ENCODE measurements around the gene ALDH4A1. TPM values are rescaled to one million over a fixed set of nuclear protein-coding genes. Genes with fewer than 3 reads are reported as not detected.
A peak's percentile ranks its signal among the peaks of the same experiment; 100 is the strongest.
"Not testable (repeated sequence)": the region's sequence is repeated elsewhere in the genome, so short reads cannot be mapped to it uniquely, and the experiment has no call there.

Gene ALDH4A1
- polyA plus RNA-seq, 3 donors from 2014 or later, result 1.7 to 6.7 (median 3.8) TPM

- not testable (repeated sequence) for H3K36me3 Mint-ChIP-seq; H3K4me3 Mint-ChIP-seq; H3K27me3 Mint-ChIP-seq (ENCODE audit: low read depth in 3 of 3); H3K9me3 Mint-ChIP-seq; H3K4me1 Mint-ChIP-seq; DNase-seq
- peak overlapping the region in 2 of 6 donors; percentile 16 to 44 for H3K27ac Mint-ChIP-seq
Observed at GRCh38 chr1:18891858-18892257, 10.5 kb downstream of the ALDH4A1 start.

DNA sequence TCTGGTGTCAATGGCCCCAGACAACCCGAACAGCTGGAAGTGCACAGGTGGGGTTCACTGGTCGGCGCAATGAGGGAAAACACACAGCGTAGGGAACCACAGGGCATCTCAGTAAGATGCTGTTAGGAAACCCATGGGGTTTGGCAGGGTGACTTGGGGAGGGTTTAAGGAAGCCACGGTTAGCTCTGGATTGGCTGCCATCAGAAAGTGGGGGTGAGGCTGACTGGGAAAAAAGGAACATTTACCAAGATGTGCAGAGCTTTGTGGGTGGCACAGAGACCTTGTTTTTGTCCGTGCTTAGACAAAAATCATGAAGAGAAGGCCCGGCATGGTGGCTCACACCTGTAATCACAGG, 11.0 kb downstream of the ALDH4A1 start:
- H3K27me3 Mint-ChIP-seq (ENCODE audit: low read depth in 3 of 3), result no peaks in the 10 kb centered on the region
- H3K27ac Mint-ChIP-seq, result no peak overlapping the region
- H3K4me1 Mint-ChIP-seq, result no peaks in the 10 kb centered on the region
- H3K36me3 Mint-ChIP-seq, result no peaks in the 10 kb centered on the region
- H3K9me3 Mint-ChIP-seq, result no peaks in the 10 kb centered on the region
- DNase-seq, result no peak
- no peak overlapping the region for H3K4me3 Mint-ChIP-seq

- Mint-ChIP-seq H3K27ac (no peak overlapping the region), H3K9me3 (no peaks in the 10 kb centered on the region)
Observed at GRCh38 chr1:18890706-18891425, 11.5 kb downstream of the ALDH4A1 start.

GRCh38 chr1:18886003-18886335, 16.4 kb downstream of the ALDH4A1 start:
- no peaks in the 10 kb centered on the region for H3K4me1 Mint-ChIP-seq
- peaks cover 0 to 2% (median 0%) of the 10 kb centered on the region in 3 donors for H3K27me3 Mint-ChIP-seq (ENCODE audit: low read depth in 3 of 3)
- DNase-seq, result no peak
- H3K27ac Mint-ChIP-seq, result no peak overlapping the region
- H3K36me3 Mint-ChIP-seq, result no peaks in the 10 kb centered on the region
- H3K4me3 Mint-ChIP-seq, result no peak overlapping the region
- no peaks in the 10 kb centered on the region for H3K9me3 Mint-ChIP-seq

More at GRCh38 chr1:18890706-18891425, 11.5 kb downstream of the ALDH4A1 start:
- Mint-ChIP-seq H3K27me3 (ENCODE audit: low read depth in 3 of 3) (peaks cover 0 to 2% (median 0%) of the 10 kb centered on the region in 3 donors), H3K4me3 (no peak overlapping the region), H3K36me3 (no peaks in the 10 kb centered on the region), H3K4me1 (no peaks in the 10 kb centered on the region)
- DNase-seq, result no peak

- H3K36me3 Mint-ChIP-seq, result no peaks in the 10 kb centered on the region
- no peak for DNase-seq
- H3K27ac Mint-ChIP-seq, result no peak overlapping the region
- no peaks in the 10 kb centered on the region for H3K9me3 Mint-ChIP-seq
- H3K27me3 Mint-ChIP-seq (ENCODE audit: low read depth in 3 of 3), result peaks cover 0 to 2% (median 0%) of the 10 kb centered on the region in 3 donors
- H3K4me1 Mint-ChIP-seq, result no peaks in the 10 kb centered on the region
- no peak overlapping the region for H3K4me3 Mint-ChIP-seq
Observed at GRCh38 chr1:18885311-18886002, 16.9 kb downstream of the ALDH4A1 start.

- Mint-ChIP-seq H3K4me3 (no peak overlapping the region), H3K36me3 (no peaks in the 10 kb centered on the region), H3K27me3 (ENCODE audit: low read depth in 3 of 3) (peaks cover 0 to 2% (median 0%) of the 10 kb centered on the region in 3 donors), H3K4me1 (no peaks in the 10 kb centered on the region), H3K27ac (no peak overlapping the region), H3K9me3 (no peaks in the 10 kb centered on the region)
- DNase-seq, result no peak
Observed at GRCh38 chr1:18884727-18885126, 17.6 kb downstream of the ALDH4A1 start.

GRCh38 chr1:18884419-18884717, 18.0 kb downstream of the ALDH4A1 start:
- Mint-ChIP-seq H3K27me3 (ENCODE audit: low read depth in 3 of 3) (peaks cover 0 to 2% (median 0%) of the 10 kb centered on the region in 3 donors), H3K4me1 (no peaks in the 10 kb centered on the region), H3K27ac (no peak overlapping the region), H3K4me3 (no peak overlapping the region), H3K9me3 (no peaks in the 10 kb centered on the region), H3K36me3 (no peaks in the 10 kb centered on the region)
- DNase-seq, result no peak

DNA sequence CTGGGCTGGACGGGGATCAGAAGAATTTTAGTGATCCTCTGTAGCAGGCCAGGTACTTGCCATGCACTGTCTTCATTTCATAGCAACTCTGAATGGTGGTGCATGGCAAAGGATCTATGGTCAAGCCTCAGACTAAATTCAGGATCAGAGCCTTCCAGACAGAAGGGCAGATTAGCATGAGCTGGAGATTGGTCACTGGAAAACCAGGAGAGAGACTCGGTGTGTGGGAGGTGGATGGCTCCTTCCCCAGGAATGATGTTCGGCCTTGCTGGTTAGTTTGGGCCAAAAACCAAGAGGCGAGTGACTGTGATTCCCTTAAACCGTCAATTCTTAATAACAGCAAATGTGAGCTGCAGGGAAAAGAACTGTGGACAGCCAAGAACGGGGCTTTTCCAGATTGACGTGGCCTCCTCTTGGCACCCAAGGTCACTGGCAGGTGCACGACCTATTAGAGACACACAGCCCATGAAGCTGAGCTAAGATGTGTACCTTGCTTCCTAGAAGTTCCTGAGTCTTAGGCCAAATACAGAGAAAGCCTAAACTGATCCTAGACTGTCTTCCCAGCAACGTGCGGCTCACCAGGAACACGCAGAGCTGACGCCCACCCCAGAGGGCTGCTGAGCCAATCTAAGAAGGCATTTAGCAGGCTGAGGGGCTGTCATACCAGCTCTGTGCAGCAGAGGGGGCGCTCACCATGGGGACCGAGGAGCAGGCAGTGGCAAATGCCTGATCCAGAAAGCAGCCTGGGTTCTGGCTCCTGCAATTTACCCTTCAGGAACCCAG, 18.5 kb downstream of the ALDH4A1 start:
- Mint-ChIP-seq H3K9me3 (no peaks in the 10 kb centered on the region), H3K27me3 (ENCODE audit: low read depth in 3 of 3) (peaks cover 0 to 2% (median 0%) of the 10 kb centered on the region in 3 donors), H3K4me3 (no peak overlapping the region), H3K27ac (no peak overlapping the region), H3K4me1 (no peaks in the 10 kb centered on the region), H3K36me3 (peaks cover 0 to under 1% (median 0%) of the 10 kb centered on the region in 3 donors)
- peak; percentile 42 to 63 (median 44) for DNase-seq

- Mint-ChIP-seq H3K36me3 (peaks cover 0 to 6% (median 0%) of the 10 kb centered on the region in 3 donors), H3K9me3 (no peaks in the 10 kb centered on the region), H3K27me3 (ENCODE audit: low read depth in 3 of 3) (peaks cover 0 to 2% (median 0%) of the 10 kb centered on the region in 3 donors)
Observed at GRCh38 chr1:18883079-18883478, 19.3 kb downstream of the ALDH4A1 start.

GRCh38 chr1:18882486-18882885, 19.9 kb downstream of the ALDH4A1 start:
- Mint-ChIP-seq H3K4me1 (no peaks in the 10 kb centered on the region), H3K27me3 (ENCODE audit: low read depth in 3 of 3) (peaks cover 0 to 2% (median 0%) of the 10 kb centered on the region in 3 donors), H3K4me3 (no peak overlapping the region), H3K27ac (no peak overlapping the region), H3K9me3 (no peaks in the 10 kb centered on the region), H3K36me3 (peaks cover 0 to 6% (median 0%) of the 10 kb centered on the region in 3 donors)
- no peak for DNase-seq

More at GRCh38 chr1:18883079-18883478, 19.3 kb downstream of the ALDH4A1 start:
- H3K4me3 Mint-ChIP-seq, result no peak overlapping the region
- no peaks in the 10 kb centered on the region for H3K4me1 Mint-ChIP-seq
- no peak overlapping the region for H3K27ac Mint-ChIP-seq
- no peak for DNase-seq

DNA sequence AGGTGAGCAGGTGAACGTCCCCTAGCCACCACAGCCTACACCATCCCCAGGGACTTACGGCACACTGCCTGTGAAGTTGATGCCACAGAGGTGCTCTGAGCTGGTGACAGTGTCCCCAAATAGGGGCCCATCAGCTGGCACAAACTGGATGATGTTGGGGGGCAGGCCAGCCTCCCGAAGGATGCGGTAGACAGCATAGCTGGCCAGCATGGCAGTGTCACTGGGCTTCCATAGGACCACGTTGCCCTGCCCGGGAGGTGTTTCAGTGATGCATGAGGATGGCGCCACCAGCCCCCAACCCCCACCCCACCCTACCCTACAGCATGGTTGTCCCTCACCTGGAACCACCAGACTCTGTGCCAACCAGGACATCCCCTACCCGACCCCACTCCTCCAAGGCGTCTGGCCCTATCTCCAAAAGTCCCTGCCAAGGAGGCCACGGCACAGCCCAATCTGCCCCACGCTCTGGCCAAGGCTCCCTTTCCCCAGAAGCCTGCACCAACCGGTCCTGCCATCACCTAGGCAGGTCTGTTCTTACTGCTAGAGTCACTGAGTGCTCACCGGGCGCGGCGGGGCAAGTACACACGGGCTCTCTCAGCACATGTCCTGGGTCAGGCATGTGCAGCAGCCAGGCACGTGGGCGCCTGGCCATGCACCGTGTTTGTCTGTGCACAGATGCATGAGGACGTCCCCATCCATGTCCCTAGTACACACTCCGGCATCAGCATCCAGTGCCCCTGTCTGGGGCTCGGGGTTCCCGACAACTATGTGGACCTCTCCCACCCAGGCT, 20.5 kb downstream of the ALDH4A1 start:
- H3K4me1 Mint-ChIP-seq, result no peaks in the 10 kb centered on the region
- H3K27ac Mint-ChIP-seq, result no peak overlapping the region
- H3K4me3 Mint-ChIP-seq, result no peak overlapping the region
- H3K27me3 Mint-ChIP-seq (ENCODE audit: low read depth in 3 of 3), result peaks cover 0 to 2% (median 0%) of the 10 kb centered on the region in 3 donors
- H3K9me3 Mint-ChIP-seq, result no peaks in the 10 kb centered on the region
- peaks cover 0 to 6% (median 0%) of the 10 kb centered on the region in 3 donors for H3K36me3 Mint-ChIP-seq
- no peak for DNase-seq

DNA sequence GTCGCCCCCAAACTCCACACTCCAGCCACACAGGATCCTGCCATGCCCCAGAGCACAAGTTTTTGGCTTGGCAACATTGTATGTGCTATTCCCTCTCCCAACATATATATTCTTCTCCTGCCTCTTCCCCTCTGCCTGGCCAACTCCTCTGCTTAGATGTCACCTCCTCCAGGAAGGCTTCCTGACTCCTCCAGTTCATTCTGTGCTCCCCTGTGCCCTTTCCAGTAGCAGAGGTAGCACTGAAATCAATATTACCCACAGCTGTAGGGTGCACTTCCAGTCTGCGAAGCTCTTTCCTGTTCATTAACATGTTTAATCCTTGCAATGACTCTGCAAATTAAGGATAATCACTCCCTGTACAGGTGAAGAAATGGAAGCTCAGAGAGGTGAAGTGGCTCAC, 21.2 kb downstream of the ALDH4A1 start:
- no peak for DNase-seq
- no peak overlapping the region for H3K4me3 Mint-ChIP-seq
- H3K36me3 Mint-ChIP-seq, result peaks cover 0 to 6% (median 0%) of the 10 kb centered on the region in 3 donors
- no peaks in the 10 kb centered on the region for H3K4me1 Mint-ChIP-seq
- H3K27me3 Mint-ChIP-seq (ENCODE audit: low read depth in 3 of 3), result peaks cover 0 to 1% (median 0%) of the 10 kb centered on the region in 3 donors
- H3K9me3 Mint-ChIP-seq, result no peaks in the 10 kb centered on the region
- no peak overlapping the region for H3K27ac Mint-ChIP-seq

GRCh38 chr1:18880585-18880984, 21.8 kb downstream of the ALDH4A1 start:
- no peaks in the 10 kb centered on the region for H3K4me1 Mint-ChIP-seq
- H3K9me3 Mint-ChIP-seq, result no peaks in the 10 kb centered on the region
- H3K27me3 Mint-ChIP-seq (ENCODE audit: low read depth in 3 of 3), result no peaks in the 10 kb centered on the region
- no peak for DNase-seq
- peaks cover 0 to 6% (median 0%) of the 10 kb centered on the region in 3 donors for H3K36me3 Mint-ChIP-seq
- H3K27ac Mint-ChIP-seq, result no peak overlapping the region
- H3K4me3 Mint-ChIP-seq, result no peak overlapping the region
